SIG-M5 treated with dmso at 0.1 percent for 504 hours (cell line): ENCODE measurements around the gene GLDC.
"Not testable (repeated sequence)": the region's sequence is repeated elsewhere in the genome, so short reads cannot be mapped to it uniquely, and the experiment has no call there.

Experiments used
- DNase-seq: peaks from one replicate; lab custom pipeline; 2025; ENCODE audit not compliant: unreplicated experiment; lab: John Stamatoyannopoulos, UW

The GLDC gene

DNA sequence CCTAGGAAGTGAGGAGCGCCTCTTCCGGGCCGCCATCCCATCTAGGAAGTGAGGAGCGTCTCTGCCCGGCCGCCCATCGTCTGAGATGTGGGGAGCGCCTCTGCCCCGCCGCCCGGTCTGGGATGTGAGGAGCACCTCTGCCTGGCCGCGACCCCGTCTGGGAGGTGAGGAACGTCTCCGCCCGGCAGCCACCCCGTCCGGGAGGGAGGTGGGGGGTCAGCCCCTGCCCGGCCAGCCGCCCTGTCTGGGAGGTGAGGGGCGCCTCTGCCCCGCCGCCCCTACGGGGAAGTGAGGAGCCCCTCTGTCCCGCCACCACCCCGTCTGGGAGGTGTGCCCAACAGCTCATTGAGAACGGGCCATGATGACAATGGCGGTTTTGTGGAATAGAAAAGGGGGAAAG lies 22.7 kb downstream of the GLDC start:
- not testable (repeated sequence) for DNase-seq

DNA sequence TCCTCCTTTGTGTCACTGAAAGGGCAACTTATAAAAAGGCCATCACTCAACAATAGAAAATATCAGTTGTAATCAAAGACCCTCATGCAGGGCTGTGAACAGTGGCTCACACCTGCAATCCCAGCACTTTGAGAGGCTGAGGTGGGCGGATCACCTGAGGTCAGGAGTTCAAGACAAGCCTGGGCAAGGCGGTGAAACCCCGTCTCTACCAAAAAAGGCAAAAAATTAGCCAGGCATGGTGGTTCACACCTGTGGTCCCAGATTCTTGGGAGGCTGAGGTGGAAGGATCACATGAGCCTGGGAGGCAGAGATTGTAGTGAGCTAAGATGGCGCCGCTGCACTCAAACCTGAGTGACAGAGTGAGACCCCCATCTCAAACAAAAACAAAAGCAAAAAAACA lies 24.7 kb downstream of the GLDC start:
- DNase-seq, result no peak

DNA sequence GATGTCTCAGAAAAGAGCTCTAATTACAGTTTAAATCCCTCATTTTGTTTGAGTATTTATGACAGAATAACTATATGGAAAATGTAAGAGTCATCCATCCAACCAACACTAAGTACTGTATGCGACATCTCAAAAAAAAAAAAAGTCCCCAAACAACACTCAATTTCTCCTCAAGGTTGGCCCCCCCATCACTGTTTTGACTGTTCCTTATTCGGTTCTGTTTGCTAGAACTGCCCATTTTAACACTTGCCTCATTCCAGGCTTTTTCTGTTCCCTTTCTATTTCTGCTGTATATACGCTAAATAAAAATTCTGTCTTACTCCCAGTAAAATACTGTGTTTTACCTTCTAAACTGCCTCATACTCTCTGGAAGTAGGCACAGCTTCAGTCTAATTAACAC lies 25.2 kb downstream of the GLDC start:
- DNase-seq, result no peak

DNA sequence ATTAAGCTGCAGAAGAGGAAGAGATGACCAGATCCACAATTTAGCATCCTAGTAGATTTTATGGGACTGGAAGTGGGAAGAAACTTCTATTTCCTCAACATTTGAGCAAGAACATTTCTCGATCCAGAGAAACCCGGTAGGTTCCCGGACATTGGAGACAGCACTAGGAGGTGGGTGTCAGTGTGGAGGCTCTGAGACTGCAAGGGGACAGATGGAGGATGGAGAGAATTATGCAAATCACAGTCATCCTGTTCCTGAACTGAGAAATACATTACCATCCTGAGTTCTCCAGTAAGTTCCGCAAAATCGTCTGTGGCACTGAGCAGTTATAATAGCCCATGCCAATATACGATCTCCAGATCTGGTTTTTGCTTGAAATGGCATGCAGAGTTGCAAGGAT lies 25.6 kb downstream of the GLDC start:
- DNase-seq, result no peak

DNA sequence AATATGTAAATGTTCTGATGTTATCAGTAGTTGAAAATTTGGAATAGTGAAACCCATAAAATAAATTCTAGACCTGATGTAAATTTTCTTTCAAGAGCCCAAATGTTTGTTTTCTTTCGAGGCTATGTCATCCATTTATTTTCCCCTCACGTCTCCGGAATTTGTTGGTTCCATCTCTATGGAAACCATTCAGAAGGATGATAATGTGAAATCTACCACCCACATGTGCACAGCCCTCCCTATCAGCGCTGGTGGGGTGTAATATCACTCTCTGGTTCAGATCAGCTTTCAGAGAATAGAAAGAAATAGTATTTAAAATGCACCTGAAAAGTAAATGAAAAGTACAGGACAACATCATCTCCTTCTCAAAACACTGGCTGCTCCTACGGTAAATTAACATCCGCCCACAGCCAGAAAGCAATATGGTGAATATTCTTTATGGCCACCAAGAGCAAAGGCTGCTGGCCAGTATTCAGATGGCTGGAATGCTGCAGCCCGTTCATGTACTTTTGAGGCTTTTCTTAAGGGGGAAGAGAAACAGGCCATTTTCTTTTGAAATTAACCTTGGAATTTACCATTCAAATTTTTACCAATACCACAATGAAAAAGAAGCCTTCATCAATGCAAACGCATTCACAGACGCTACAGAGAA lies 28.5 kb downstream of the GLDC start:
- no peak for DNase-seq

DNA sequence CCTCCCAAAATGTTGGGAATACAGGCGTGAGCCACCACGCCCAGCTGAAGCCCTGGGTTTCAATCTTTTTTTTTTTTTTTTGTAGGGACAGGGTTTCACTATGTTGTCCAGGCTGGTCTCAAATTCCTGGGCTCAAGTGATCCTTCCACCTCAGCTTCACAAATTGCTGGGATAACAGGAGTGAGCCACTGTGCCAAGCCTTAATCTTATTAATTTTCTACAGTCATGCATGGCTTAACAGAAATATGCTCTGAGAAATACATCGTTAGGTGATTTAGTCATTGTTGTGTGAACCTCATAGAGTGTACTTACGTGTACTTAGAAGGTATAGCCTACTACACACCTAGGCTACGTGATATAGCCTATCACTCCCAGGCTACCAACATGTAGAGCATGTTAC lies 31.0 kb downstream of the GLDC start:
- DNase-seq, result no peak

DNA sequence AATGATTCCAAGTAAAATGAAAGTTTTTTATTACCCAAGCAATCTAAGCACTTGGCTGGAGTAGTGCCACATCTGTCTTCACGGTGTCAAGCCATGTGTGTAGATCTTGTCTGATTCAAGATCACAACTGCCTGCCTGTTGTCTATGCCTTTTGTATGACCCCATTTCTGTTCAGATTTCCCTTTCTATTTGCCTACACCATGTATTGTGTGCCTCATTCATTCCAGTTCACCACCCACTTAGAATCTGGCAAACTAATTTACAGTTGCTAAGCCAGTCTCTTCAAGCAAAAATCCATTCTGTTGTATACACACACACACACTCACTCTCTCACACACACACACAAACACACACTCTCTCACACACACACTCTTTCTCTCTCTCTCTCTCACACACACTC lies 33.7 kb downstream of the GLDC start:
- no peak for DNase-seq

DNA sequence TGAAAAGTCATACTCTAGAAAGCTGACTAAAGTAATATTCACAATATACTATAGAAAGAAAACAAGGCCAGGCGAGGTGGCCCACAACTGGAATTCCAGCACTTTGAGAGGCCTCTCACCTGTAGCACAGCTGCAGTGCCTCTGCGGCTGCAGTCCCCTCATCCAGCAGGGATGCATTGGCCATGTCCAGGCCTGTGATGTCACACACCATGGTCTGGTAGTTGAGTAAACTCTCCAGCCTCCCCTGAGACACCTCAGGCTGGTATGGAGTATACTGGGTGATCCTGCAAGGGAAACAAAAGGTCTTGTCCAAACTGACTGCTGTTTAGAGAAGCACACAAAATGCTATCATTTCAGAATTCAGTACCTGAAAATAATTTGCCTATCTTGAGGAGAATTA lies 35.5 kb downstream of the GLDC start:
- no peak for DNase-seq

DNA sequence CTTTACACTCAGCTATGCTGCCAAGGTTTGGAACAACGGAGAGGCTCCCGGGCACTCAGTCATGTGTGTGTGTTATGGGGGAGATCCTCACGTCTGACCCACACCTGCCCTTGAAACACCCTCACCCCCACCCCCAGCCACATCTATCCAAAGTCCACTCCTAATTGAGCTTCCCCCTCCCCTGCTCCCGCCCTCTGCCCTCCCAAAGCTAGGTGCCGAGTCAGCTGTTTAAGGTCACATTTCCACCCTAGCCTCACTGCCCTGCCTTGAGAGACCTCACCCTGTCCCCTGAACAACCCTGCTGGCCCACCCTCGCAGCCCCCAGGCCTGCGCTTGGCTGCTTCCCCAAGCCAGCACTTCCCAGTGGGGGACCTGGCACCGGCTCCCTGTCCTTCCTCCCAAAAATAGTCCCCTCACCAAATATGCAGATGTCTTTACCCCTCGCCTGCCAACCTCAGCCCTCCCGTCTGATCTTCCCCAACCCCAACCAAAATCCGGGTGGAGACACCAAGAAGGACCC lies 36.0 kb downstream of the GLDC start:
- no peak for DNase-seq

DNA sequence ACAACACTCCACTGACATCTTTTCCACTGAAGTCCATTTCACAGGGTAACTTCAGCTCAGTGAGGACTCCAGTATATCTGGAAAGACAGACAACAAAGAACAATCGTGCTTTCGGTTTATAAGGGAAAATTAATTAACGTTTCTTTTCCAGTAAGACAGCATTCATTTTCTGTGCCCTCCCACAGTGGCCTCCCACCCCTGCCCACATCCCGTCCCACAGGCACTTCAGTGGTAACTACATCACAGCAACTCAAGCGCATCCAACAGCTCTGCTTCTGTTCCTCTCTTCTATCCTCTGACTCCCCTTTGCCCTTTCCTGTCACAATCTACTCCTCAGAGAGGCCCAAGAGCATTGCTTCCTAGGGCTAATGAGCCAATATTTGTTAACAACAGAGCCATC lies 40.3 kb downstream of the GLDC start:
- DNase-seq, result no peak

DNA sequence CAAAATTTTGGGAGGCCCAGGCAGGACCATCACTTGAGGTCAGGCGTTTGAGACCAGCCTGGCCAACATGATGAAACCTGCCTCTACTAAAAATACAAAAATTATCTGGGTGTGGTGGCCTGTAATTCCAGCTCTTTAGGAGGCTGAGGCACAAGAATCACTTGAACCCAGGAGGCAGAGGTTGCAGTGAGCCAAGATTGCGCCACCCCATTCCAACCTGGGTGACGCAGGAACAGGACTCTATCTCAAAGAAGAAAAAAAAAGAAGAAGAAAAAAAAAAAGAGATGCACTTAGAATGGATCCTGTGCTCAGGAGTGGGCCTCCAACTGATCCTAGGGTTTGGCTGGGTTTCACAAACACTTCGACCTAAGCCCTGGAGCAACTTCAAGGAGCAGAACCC lies 45.1 kb downstream of the GLDC start:
- DNase-seq, result no peak

DNA sequence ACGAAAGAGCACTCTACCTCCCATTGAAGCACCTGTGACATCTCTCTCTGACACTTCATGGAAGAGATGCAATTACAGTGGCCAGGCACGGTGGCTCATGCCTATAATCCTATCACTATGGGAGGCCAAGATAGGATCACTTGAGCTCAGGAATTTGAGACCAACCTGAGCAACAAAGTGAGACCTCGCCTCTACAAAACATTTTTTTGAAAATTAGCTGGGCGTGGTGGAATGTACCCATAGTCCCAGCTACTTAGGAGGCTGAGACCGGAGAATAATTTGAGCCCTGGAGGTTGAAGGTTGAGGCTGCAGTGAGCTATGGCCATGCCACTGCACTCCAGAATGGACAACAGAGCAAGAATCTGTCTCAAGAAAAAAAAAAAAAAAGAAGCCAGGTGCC lies 45.5 kb downstream of the GLDC start:
- DNase-seq, result no peak

DNA sequence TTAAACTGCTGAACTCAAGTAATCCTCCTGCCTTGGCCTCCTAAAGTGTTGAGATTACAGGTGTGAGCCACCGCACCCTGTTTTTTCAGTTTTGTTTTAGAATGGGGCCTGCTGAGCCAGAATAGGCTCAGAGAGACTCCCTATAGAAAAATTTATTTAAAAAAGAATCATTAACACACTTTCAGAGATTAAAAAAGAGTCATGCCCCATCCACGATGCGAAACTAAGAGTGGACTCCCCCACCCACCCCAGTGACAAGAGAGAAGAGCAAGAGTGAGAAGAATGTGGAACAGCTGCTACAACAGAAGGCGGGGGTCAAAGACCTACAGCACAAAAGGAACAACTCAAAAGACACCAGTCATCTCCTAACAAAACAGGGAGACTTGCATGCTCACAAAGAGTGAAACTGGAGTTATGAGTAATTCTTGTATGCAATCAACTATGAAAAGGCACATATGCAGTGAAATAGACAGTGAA lies 47.2 kb downstream of the GLDC start:
- no peak for DNase-seq

DNA sequence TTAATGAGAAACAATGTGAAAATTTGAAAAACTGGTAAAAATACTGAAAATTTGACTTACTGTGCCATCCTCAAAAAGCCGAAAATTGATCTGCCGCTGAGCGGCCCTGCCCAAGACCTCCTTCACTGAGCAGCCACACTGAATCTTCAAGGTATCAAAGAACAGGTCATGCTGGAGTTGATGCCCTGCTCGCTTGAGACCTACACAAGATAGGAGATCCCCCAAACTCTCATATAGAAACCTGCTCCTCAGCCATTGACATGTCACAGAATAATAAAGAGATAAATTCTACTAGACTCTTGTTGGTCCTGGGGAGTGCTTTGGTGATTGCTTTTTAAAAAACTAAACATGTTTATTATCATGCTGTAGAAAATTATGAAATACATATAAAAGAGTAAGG lies 52.7 kb downstream of the GLDC start:
- no peak for DNase-seq

DNA sequence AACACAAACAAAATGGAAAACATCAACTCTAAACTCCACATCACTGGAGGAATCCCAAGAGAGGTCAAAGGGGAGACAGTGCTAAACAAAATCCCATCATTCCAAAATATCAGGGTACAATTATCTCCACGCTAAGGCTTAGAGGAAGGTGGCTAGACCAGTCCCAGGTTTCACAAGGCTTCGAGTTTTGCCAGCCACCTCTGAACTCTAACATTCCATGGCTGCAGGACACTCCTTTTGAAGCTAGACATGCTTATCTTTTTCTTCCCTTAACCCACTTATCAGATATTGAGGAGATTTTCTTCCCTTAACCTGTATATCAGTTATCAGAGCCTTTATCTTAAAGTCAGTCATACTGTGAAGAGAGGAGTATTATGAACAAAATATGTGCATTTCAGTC lies 53.3 kb downstream of the GLDC start:
- DNase-seq, result no peak

DNA sequence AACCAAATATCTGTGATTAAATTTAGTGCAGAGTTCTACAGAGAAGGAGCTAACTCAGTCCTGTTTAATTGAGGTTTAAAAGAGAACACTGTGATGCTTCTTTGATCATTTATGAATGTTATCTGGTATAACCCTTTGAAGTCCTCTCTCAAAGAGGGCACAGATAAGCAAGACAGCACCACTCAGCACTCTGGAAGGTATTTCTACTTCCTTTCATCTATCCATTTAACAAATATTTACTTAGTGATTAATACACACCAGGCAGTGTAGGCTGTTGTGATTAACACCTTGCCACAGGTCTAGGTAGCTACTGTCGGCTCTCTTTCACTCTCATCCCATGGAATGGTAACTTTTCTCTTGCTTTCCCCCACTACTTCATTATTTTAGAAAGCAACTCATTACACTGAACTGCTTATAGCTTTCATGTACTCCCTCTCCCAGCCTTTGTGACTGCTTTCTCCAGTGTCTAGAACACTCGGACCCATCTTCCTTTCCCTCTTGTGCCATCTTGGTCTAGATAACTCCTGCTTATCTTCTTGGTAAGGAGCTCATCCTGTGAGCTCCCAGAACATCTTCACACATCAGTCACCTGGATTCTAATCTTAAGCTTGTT lies 54.7 kb downstream of the GLDC start:
- DNase-seq, result no peak

DNA sequence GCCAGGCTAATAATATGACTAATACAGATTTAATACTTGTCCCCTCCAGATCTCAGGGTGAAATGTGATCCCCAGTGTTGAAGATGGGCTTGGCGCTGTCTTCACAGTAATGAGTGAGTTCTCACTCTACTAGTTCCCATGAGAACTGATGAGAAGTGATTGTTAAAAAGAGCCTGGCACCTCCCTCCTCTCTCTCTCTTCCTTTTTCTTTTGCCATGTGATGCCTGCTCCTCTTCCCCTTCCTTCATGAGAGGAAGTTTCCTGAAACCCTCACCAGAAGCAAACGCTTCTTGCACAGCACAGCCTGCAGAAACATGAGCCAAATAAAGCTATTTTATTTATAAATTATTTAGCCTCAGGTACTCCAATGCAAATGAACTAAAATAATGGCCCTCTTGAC lies 55.2 kb downstream of the GLDC start:
- peak; percentile 1 for DNase-seq

DNA sequence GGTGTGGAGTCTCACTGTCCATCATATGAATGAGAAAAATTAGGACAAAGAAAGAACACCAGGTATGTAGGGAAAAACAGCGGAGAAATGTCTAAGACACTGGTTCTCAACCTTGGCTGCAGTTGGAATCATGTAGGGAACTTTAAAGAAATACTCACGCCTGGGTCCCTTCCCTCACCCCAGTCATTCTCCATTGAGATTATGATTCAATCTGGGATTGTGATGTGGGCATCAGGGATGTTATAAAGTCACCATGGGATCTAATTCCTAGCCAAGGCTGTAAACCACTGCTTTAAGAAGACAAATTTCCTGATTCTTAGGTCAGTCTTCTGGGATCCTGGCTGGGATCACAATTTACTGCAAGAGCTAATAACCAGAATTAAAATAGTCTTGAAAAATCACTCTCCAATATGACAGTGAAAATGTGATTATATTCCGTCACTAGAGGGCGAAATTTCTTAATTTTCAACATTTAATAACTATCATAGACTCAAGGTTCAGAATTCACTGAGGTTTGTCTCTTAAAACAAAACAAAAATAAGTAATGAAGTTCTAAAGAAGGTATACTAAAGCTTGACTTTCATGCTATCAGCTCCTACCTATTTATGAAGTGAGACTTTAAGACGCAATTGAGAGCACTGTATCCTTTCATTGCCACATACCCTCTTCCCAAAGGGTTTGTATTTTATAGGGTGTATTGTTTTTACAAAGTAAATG lies 60.5 kb downstream of the GLDC start:
- DNase-seq, result no peak

DNA sequence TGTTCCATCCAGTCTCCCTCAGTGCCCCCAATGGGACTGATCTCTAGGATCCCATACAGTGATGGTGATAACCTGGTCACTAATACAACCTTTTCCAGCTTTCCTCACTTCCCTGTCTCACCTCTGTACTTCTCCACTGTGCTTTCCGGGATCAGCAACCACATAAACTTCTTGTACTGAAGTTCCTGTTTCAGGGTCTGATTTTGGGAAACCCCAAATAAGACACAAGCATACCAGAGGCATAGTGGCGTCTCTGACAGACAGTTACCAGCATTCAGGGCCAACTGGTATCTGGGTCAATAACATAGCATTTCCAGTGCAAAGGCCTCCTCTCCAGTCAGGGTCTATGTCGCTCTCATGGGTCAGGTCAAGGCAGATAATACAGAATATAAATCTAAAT lies 64.3 kb downstream of the GLDC start:
- DNase-seq, result no peak

DNA sequence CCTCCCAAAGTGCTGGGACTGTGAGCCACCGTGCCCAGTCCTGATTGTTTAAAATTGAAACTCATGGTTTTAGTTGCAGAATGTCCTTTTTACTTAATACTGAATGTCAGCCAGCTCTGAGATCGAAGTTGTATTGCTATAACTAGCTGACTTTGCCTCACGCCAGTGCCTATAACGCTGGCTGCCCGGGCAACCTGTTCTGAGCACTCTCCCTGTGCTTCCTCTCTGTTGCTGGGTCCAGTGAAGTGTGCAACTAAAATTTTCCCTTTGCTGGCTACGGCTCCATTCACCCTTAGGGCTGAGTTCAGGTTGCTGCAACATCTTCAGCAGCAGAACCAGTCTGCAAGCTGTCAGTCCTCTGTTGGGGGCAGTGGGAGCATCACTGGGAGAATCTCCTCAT lies 65.9 kb downstream of the GLDC start:
- DNase-seq, result no peak

DNA sequence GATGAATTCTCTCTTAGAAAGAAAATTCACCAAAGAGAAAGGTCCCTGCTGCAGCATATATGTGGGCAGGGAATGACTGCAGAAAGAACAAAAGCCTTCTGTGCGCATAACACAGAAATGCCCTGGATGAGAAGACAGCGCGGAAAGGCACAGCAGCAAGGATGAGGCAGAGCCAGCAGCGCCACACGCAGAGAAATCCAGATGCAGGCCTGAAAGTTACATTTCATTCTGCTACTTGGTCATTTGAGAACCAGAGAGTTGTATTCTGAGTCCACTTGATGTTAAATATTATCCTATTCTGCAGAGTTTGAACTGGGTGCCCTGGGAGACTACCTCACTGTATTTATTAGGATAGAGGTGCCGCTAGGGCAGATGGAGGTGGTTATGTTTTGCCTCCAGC lies 68.5 kb downstream of the GLDC start:
- DNase-seq, result no peak

DNA sequence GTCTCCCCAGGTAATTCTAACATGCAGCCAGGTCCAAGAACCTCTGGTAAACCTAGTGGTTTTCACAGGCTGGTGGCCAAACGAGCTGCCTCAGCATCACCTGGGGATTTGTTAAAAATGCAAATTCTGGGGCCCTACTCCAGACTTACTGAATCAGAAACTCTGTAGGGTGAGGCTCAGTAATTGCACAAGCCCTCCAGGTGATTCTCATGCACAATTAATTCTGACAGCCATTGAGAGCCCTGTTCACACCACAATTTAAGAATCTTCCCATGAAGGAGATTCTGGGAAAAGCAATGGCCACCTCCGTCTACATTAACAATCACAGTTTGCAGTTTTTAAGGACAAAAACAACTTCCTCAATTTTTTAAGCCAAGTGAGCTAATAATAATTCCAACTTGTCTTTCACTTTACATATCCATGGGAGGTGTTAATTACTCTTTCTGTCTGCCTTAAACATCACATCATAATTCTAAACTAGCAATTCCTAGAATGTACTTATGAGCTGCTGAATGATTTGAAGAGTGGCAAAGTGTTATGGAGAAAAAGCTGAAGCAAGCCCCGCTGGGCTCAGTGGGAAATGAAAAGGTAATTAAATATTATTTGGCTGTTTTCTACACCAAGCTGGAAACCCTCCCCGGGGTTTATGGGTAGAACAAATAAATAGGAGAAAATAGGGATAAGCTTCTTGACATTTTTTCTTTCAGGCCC lies 70.0 kb downstream of the GLDC start:
- no peak for DNase-seq
